Endothelial cell of umbilical vein (primary cell): ENCODE measurements around the gene PHF2.

ENCODE experiments used
- EZH2 ChIP-seq: IDR thresholded peaks from 2 replicates; pipeline ENCODE4 v1.6.1; 2012; ENCODE audit warnings: borderline replicate concordance, low read depth, mild to moderate bottlenecking, moderate library complexity, low read length, inconsistent platforms; ENCODE audit not compliant: severe bottlenecking
- JUN ChIP-seq: IDR thresholded peaks from 2 replicates; pipeline ENCODE4 v1.6.1; 2011; ENCODE audit warnings: borderline replicate concordance, low read depth; ENCODE audit not compliant: insufficient read length, insufficient read depth
- MAX ChIP-seq: IDR thresholded peaks from 2 replicates; pipeline ENCODE4 v1.6.1; 2011; ENCODE audit not compliant: insufficient read depth, insufficient read length
- MYC ChIP-seq: IDR thresholded peaks from one replicate; pipeline ENCODE4 v1.6.1; 2011; ENCODE audit warnings: mild to moderate bottlenecking, low read depth, low read length
- POLR2A ChIP-seq: IDR thresholded peaks from 2 replicates; pipeline ENCODE4 v1.6.1; 2012; ENCODE audit warnings: low read depth, mild to moderate bottlenecking, control low read depth, low read length
- POLR2AphosphoS5 ChIP-seq: IDR thresholded peaks from 2 replicates; pipeline ENCODE4 v1.6.1; 2012; ENCODE audit warnings: low read depth, mild to moderate bottlenecking, control low read depth, low read length, moderate library complexity; ENCODE audit not compliant: insufficient read depth
- TF ChIP-seq, protein P1 (sequence below), 2 donors: IDR thresholded peaks; 1 replicate in 1 of 2; 2 replicates in 1 of 2; pipeline ENCODE4 v1.5.1; 2011; ENCODE audit warnings: low read length in 2 of 2, mild to moderate bottlenecking in 2 of 2, moderate library complexity in 2 of 2, control low read depth in 1 of 2, inconsistent platforms in 1 of 2, low read depth in 1 of 2; ENCODE audit not compliant: insufficient read depth in 1 of 2; ENCODE audit errors: extremely low read depth in 1 of 2

GRCh38 chr9:93721417-93721965 lies 145.1 kb downstream of the PHF2 start:
- TF ChIP-seq EZH2: no peak
- no peak for TF ChIP-seq MAX
- TF ChIP-seq POLR2A: no peak
- TF ChIP-seq POLR2AphosphoS5: no peak
- TF ChIP-seq, protein P1, sequence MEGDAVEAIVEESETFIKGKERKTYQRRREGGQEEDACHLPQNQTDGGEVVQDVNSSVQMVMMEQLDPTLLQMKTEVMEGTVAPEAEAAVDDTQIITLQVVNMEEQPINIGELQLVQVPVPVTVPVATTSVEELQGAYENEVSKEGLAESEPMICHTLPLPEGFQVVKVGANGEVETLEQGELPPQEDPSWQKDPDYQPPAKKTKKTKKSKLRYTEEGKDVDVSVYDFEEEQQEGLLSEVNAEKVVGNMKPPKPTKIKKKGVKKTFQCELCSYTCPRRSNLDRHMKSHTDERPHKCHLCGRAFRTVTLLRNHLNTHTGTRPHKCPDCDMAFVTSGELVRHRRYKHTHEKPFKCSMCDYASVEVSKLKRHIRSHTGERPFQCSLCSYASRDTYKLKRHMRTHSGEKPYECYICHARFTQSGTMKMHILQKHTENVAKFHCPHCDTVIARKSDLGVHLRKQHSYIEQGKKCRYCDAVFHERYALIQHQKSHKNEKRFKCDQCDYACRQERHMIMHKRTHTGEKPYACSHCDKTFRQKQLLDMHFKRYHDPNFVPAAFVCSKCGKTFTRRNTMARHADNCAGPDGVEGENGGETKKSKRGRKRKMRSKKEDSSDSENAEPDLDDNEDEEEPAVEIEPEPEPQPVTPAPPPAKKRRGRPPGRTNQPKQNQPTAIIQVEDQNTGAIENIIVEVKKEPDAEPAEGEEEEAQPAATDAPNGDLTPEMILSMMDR (IDR thresholded peaks at IDR 0.05; ENCODE audit: extremely low read depth in 1 of 2, insufficient read depth in 1 of 2, low read depth in 1 of 2, low read length in 2 of 2): no peak
- no peak for TF ChIP-seq JUN
- no peak for TF ChIP-seq MYC
